Measurements from ENCODE around the gene TCF19. TPM values are rescaled to one million over a fixed set of nuclear protein-coding genes. Genes with fewer than 3 reads are reported as not detected.

Gene TCF19
- total RNA-seq, 1 donor from 2014 or later, result 2.8 TPM

DNA sequence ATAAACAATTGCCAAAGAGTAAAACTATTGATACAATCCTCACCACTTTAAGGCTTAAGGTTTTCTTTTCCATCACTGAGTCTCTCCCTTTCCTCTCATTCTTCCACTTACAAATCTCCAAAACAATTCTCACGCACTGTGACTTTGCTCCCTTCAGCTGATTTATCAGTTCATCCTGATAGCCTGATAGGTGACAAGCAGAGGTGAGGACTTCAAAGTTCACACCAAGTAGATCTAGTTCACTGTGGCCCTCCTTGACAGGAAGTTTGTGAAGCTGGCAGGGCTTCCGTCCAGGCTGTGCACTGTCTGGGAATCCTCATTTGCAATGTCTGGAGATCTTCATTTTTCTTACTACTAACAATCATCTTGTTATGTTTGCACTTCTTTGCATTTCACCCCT is 47.2 kb downstream of the TCF19 start:
- H3K27ac ChIP-seq (replicated peaks), result no peak overlapping the region
- intact Hi-C loops (cut with micrococcal nuclease), result no loop called here
- no peaks in the 10 kb centered on the region for H3K27me3 ChIP-seq (ENCODE audit: low read depth)
- H3K9me3 ChIP-seq (replicated peaks), result peaks cover 5% of the 10 kb centered on the region
- H3K36me3 ChIP-seq, result peaks cover 7% of the 10 kb centered on the region
- TF ChIP-seq, protein P1, sequence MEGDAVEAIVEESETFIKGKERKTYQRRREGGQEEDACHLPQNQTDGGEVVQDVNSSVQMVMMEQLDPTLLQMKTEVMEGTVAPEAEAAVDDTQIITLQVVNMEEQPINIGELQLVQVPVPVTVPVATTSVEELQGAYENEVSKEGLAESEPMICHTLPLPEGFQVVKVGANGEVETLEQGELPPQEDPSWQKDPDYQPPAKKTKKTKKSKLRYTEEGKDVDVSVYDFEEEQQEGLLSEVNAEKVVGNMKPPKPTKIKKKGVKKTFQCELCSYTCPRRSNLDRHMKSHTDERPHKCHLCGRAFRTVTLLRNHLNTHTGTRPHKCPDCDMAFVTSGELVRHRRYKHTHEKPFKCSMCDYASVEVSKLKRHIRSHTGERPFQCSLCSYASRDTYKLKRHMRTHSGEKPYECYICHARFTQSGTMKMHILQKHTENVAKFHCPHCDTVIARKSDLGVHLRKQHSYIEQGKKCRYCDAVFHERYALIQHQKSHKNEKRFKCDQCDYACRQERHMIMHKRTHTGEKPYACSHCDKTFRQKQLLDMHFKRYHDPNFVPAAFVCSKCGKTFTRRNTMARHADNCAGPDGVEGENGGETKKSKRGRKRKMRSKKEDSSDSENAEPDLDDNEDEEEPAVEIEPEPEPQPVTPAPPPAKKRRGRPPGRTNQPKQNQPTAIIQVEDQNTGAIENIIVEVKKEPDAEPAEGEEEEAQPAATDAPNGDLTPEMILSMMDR (IDR thresholded peaks at IDR 0.05; ENCODE audit: borderline replicate concordance), result no peak
- no peak for DNase-seq
- no peak overlapping the region for H3K4me3 ChIP-seq
- peaks cover 24% of the 10 kb centered on the region for H3K4me1 ChIP-seq

DNA sequence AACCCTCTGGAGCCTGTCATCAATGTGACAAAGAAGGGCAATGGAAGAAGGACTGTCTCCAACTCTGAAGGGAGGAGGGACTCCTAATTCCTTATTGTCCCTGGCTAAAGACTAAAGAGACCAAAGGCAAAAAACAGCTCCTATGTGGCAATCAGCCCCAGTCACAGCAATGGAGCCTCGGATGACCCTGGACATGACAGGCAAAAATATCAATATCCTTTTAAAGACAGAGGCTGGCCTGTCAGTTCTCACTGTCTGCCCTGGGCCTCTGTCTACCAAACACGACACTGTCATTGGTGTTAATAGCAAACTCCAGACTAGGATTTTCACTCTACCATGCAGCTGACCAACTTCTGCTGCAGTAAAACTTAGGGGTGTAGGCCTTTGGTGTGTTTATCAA is 50.1 kb downstream of the TCF19 start:
- H3K27me3 ChIP-seq (ENCODE audit: low read depth), result no peaks in the 10 kb centered on the region
- peak overlapping the region; percentile 34 for H3K27ac ChIP-seq (replicated peaks)
- DNase-seq, result no peak
- TF ChIP-seq, protein P1 (IDR thresholded peaks at IDR 0.05; ENCODE audit: borderline replicate concordance), result no peak
- no peak overlapping the region for H3K4me3 ChIP-seq
- H3K36me3 ChIP-seq, result no peaks in the 10 kb centered on the region
- peaks cover 11% of the 10 kb centered on the region for H3K4me1 ChIP-seq
- intact Hi-C loops (cut with micrococcal nuclease), result no loop called here
- H3K9me3 ChIP-seq (replicated peaks), result no peaks in the 10 kb centered on the region

DNA sequence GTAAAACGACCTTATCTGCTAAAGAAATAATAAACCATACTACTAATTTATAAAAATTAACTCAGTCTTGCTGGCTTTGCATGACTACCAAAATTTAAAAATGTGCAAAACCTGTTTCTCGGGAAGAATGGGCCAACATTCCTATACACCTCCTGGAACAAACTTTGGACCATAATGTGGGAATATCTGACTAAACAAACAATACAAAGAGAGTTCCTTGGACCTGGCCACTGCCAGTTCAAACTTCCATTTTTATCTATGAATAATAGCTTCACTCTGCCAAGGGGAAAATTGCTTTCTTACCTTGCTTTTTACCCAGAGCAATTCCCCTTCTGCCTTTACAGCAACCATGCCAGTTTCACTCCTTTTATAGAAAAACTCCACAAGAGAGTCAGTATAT is 50.7 kb downstream of the TCF19 start:
- TF ChIP-seq, protein P1 (IDR thresholded peaks at IDR 0.05; ENCODE audit: borderline replicate concordance), result no peak
- no peak for DNase-seq
- H3K4me1 ChIP-seq, result peaks cover 8% of the 10 kb centered on the region
- no peak overlapping the region for H3K4me3 ChIP-seq
- H3K36me3 ChIP-seq, result no peaks in the 10 kb centered on the region
- intact Hi-C loops (cut with micrococcal nuclease), result no loop called here
- no peaks in the 10 kb centered on the region for H3K27me3 ChIP-seq (ENCODE audit: low read depth)
- no peak overlapping the region for H3K27ac ChIP-seq (replicated peaks)
- no peaks in the 10 kb centered on the region for H3K9me3 ChIP-seq (replicated peaks)

DNA sequence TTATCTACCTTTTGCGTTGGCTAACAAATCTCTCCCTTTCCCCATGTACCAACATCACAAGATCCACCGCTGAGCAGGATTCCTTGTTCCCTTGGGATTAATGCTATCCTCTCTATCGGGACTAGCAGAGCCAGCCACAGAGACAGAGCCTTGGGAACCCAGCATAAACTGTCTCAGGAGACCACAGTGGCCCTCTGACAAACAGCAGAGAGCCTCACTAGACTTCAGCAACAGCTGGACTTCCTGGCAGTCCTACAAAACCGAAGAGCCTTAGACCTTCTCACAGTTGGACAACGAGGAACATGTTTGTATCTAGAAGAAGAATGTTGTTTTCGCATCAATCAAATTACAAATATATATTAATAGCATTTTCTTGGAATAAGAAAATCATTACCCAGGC is 51.7 kb downstream of the TCF19 start:
- intact Hi-C loops (cut with micrococcal nuclease), result no loop called here

DNA sequence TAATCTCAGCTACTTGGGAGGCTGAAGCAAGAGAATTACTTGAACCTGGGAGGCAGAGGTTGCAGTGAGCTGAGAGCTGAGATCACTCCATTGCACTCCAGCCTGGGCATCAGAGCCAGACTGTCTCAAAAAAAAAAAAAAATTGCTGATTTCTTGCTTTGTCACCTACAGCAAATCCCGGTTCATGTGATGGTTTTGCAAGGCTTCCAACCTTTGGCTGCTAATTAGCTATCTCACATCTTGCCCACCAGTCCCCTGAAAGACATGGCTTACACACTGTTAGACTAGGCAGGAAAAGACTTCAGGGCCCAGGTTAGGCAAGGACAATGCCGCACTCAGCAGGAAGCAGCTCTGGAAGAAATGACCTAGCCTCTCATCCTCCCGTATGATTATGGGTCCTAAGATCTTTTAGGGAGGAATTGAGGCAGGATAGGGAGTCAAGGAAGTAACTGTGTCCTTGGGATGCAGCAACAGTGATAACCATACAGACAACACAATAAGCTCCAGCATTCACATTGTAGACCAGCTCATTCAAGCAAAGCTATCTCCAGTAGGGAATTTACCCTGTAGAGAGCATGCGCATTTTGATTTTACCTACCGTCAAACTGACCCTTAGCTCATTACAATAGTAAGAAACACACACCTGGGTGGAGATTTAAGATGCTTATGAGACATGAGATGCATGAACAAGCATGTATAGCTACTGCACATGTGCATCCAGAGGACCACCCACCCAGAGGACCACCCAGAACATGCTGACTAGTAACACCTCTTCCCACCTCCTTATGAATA is 52.5 kb downstream of the TCF19 start:
- H3K27ac ChIP-seq (replicated peaks), result peak overlapping the region; percentile 38
- no peaks in the 10 kb centered on the region for H3K27me3 ChIP-seq (ENCODE audit: low read depth)
- TF ChIP-seq, protein P1 (IDR thresholded peaks at IDR 0.05; ENCODE audit: borderline replicate concordance), result no peak
- H3K4me1 ChIP-seq, result peaks cover 8% of the 10 kb centered on the region
- H3K36me3 ChIP-seq, result no peaks in the 10 kb centered on the region
- H3K9me3 ChIP-seq (replicated peaks), result peaks cover under 1% of the 10 kb centered on the region
- no peak overlapping the region for H3K4me3 ChIP-seq
- intact Hi-C loops (cut with micrococcal nuclease), result no loop called here
- no peak for DNase-seq

More for the DNA sequence above, 51.7 kb downstream of the TCF19 start:
- Histone ChIP-seq H3K36me3 (no peaks in the 10 kb centered on the region), H3K4me1 (peaks cover 8% of the 10 kb centered on the region), H3K27me3 (ENCODE audit: low read depth) (no peaks in the 10 kb centered on the region), H3K27ac (replicated peaks) (peak overlapping the region; percentile 38), H3K9me3 (replicated peaks) (no peaks in the 10 kb centered on the region), H3K4me3 (no peak overlapping the region)
- DNase-seq, result no peak
- TF ChIP-seq, protein P1 (IDR thresholded peaks at IDR 0.05; ENCODE audit: borderline replicate concordance), result no peak

Other genes starting within 250 kb of the TCF19 start
- gene VARS2, start 244.4 kb upstream of the TCF19 start, total RNA-seq, result 21.0 TPM
- not detected for gene SFTA2, start 226.4 kb upstream of the TCF19 start, total RNA-seq
- not detected for gene MUCL3, start 217.6 kb upstream of the TCF19 start, total RNA-seq
- not detected for gene MUC21, start 174.9 kb upstream of the TCF19 start, total RNA-seq
- gene MUC22, start 148.1 kb upstream of the TCF19 start, total RNA-seq, result 0.08 TPM
- not detected for gene C6orf15, start 46.0 kb upstream of the TCF19 start, total RNA-seq
- 4.7 TPM for gene PSORS1C1, start 43.8 kb upstream of the TCF19 start, total RNA-seq
- not detected for gene CDSN, start 38.1 kb upstream of the TCF19 start, total RNA-seq
- gene PSORS1C2, start 19.5 kb upstream of the TCF19 start, total RNA-seq, result not detected
- gene CCHCR1, start 787 bp upstream of the TCF19 start, total RNA-seq, result 13.3 TPM
- gene POU5F1, start 12.1 kb downstream of the TCF19 start, total RNA-seq, result 0.69 TPM
- 170 TPM for gene HLA-C, start 113.5 kb downstream of the TCF19 start, total RNA-seq
- gene HLA-B, start 198.6 kb downstream of the TCF19 start, total RNA-seq, result 400 TPM
- 9.9 TPM for gene MICA, start 245.0 kb downstream of the TCF19 start, total RNA-seq